ENCODE measurements around the gene FBXW9. TPM values are rescaled to one million over a fixed set of nuclear protein-coding genes. Genes with fewer than 3 reads are reported as not detected.

The FBXW9 gene
- total RNA-seq, 8 experiments from 2014 or later: 4.1 to 21.2 (median 11.7) TPM

Other genes with a start within 250 kb of the FBXW9 start
- 10 to 100 TPM in 5 of 8 experiments, 1 to 10 TPM in 2, under 1 TPM in 1; 0.46 to 16.3 (median 12.3) TPM for gene ZNF709, start 211.8 kb downstream of the FBXW9 start, total RNA-seq
- 10 to 100 TPM in 6 of 8 experiments, 1 to 10 TPM in 2; 4.0 to 20.6 (median 15.5) TPM for gene ZNF564, start 145.1 kb downstream of the FBXW9 start, total RNA-seq
- gene ZNF490, start 85.8 kb downstream of the FBXW9 start, total RNA-seq: 10 to 100 TPM in 1 of 8 experiments, 1 to 10 TPM in 7; 6.0 to 11.1 (median 7.3) TPM
- 10 to 100 TPM; 12.1 to 26.4 (median 17.6) TPM for gene ZNF791, start 85.7 kb downstream of the FBXW9 start, total RNA-seq
- gene MAN2B1, start 29.9 kb downstream of the FBXW9 start, total RNA-seq: 10 to 100 TPM; 12.3 to 95.9 (median 38.0) TPM
- gene WDR83, start 29.8 kb downstream of the FBXW9 start, total RNA-seq: 10 to 100 TPM; 11.4 to 18.0 (median 14.6) TPM
- gene DHPS, start 14.8 kb downstream of the FBXW9 start, total RNA-seq: 100 to 1,000 TPM in 2 of 8 experiments, 10 to 100 TPM in 6; 49.1 to 112 (median 79.9) TPM
- gene GNG14, start 8.6 kb downstream of the FBXW9 start, total RNA-seq: 1 to 10 TPM in 2 of 8 experiments, not detected in 6; 3.7 to 5.7 TPM
- 100 to 1,000 TPM in 2 of 8 experiments, 10 to 100 TPM in 6; 51.3 to 119 (median 67.1) TPM for gene TNPO2, start 27.3 kb upstream of the FBXW9 start, total RNA-seq
- 100 to 1,000 TPM; 103 to 157 (median 125) TPM for gene TRIR, start 38.1 kb upstream of the FBXW9 start, total RNA-seq
- 10 to 100 TPM; 43.3 to 94.2 (median 62.3) TPM for gene GET3, start 40.9 kb upstream of the FBXW9 start, total RNA-seq
- under 1 TPM in 5 of 8 experiments, not detected in 3; 0.11 to 1.00 (median 0.42) TPM for gene BEST2, start 55.2 kb upstream of the FBXW9 start, total RNA-seq
- 10 to 100 TPM in 7 of 8 experiments, 1 to 10 TPM in 1; 8.0 to 40.9 (median 12.9) TPM for gene HOOK2, start 78.9 kb upstream of the FBXW9 start, total RNA-seq
- gene JUNB, start 94.9 kb upstream of the FBXW9 start, total RNA-seq: 100 to 1,000 TPM in 1 of 8 experiments, 10 to 100 TPM in 7; 11.0 to 115 (median 45.8) TPM
- 100 to 1,000 TPM; 293 to 612 (median 357) TPM for gene PRDX2, start 105.2 kb upstream of the FBXW9 start, total RNA-seq
- 1 to 10 TPM in 3 of 8 experiments, under 1 TPM in 2, not detected in 3; 0.25 to 7.7 (median 1.1) TPM for gene THSD8, start 105.4 kb upstream of the FBXW9 start, total RNA-seq
- 10 to 100 TPM in 5 of 8 experiments, 1 to 10 TPM in 3; 4.2 to 42.4 (median 12.3) TPM for gene RNASEH2A, start 110.0 kb upstream of the FBXW9 start, total RNA-seq
- 1 to 10 TPM in 3 of 8 experiments, under 1 TPM in 4, not detected in 1; 0.56 to 1.9 (median 0.92) TPM for gene RTBDN, start 137.9 kb upstream of the FBXW9 start, total RNA-seq
- gene MAST1, start 141.9 kb upstream of the FBXW9 start, total RNA-seq: 10 to 100 TPM in 5 of 8 experiments, 1 to 10 TPM in 1, under 1 TPM in 2; 0.25 to 41.1 (median 16.6) TPM
- gene DNASE2, start 184.8 kb upstream of the FBXW9 start, total RNA-seq: 10 to 100 TPM in 4 of 8 experiments, 1 to 10 TPM in 4; 2.2 to 70.1 (median 11.9) TPM
- under 1 TPM in 4 of 8 experiments, not detected in 4; 0.11 to 0.33 (median 0.21) TPM for gene KLF1, start 190.6 kb upstream of the FBXW9 start, total RNA-seq
- 10 to 100 TPM in 5 of 8 experiments, 1 to 10 TPM in 3; 6.4 to 42.4 (median 17.4) TPM for gene GCDH, start 194.5 kb upstream of the FBXW9 start, total RNA-seq
- 1 to 10 TPM in 1 of 8 experiments, under 1 TPM in 6, not detected in 1; 0.23 to 1.0 (median 0.71) TPM for gene SYCE2, start 222.7 kb upstream of the FBXW9 start, total RNA-seq
- gene FARSA, start 237.1 kb upstream of the FBXW9 start, total RNA-seq: 100 to 1,000 TPM in 3 of 8 experiments, 10 to 100 TPM in 5; 49.5 to 112 (median 74.9) TPM
- 100 to 1,000 TPM; 289 to 982 (median 397) TPM for gene CALR, start 242.0 kb upstream of the FBXW9 start, total RNA-seq
- 100 to 1,000 TPM in 2 of 8 experiments, 10 to 100 TPM in 6; 41.9 to 114 (median 67.4) TPM for gene RAD23A, start 249.2 kb upstream of the FBXW9 start, total RNA-seq

Data from motor neuron (in vitro differentiated cells).